GM21786 (cell line): Measurements from ENCODE around the gene ZNF534.
"Not testable (repeated sequence)": the region's sequence is repeated elsewhere in the genome, so short reads cannot be mapped to it uniquely, and the experiment has no call there.

Experiments
- ATAC-seq: cut with Tn5 transposase; IDR thresholded peaks from one replicate; pipeline ENCODE4 v1.9.1; 2021; ENCODE audit not compliant: unreplicated experiment

The ZNF534 gene

GRCh38 chr19:52428937-52429336, at the start of gene ZNF534:
TSS of gene ZNF534 (plus strand) at chr19:52429148. CDS start at chr19:52431475, 2,327 bp downstream.
- ATAC-seq, result no peak

- ATAC-seq, result no peak
Observed at GRCh38 chr19:52391135-52391534, 37.8 kb upstream of the ZNF534 start.

GRCh38 chr19:52397310-52398080, 31.5 kb upstream of the ZNF534 start, which contains the start of gene ZNF528:
TSS of gene ZNF528 (plus strand) at chr19:52397849. CDS start at chr19:52402014, 4,165 bp downstream.
- ATAC-seq, result peak; percentile 72

- ATAC-seq, result peak; percentile 12
Observed at GRCh38 chr19:52398081-52398441, 30.9 kb upstream of the ZNF534 start.

GRCh38 chr19:52410276-52410675, 18.7 kb upstream of the ZNF534 start:
- no peak for ATAC-seq

GRCh38 chr19:52415711-52416110, 13.2 kb upstream of the ZNF534 start:
- ATAC-seq, result no peak

GRCh38 chr19:52442179-52442578, 13.2 kb downstream of the ZNF534 start:
- ATAC-seq, result no peak

GRCh38 chr19:52444506-52444905, 15.6 kb downstream of the ZNF534 start:
- no peak for ATAC-seq

- no peak for ATAC-seq
Observed at GRCh38 chr19:52451241-52451640, 22.3 kb downstream of the ZNF534 start.

GRCh38 chr19:52453324-52454094, 24.6 kb downstream of the ZNF534 start, which contains the start of gene ZNF578:
TSS of gene ZNF578 (plus strand) at chr19:52453553. CDS start at chr19:52501846, 48,293 bp downstream.
- no peak for ATAC-seq

- ATAC-seq, result no peak
Observed at GRCh38 chr19:52464798-52465470, 36.0 kb downstream of the ZNF534 start.

- ATAC-seq, result no peak
Observed at GRCh38 chr19:52473655-52474350, 44.9 kb downstream of the ZNF534 start.

- no peak for ATAC-seq
Observed at GRCh38 chr19:52474351-52475127, 45.6 kb downstream of the ZNF534 start.

- not testable (repeated sequence) for ATAC-seq
Observed at GRCh38 chr19:52484111-52484743, 55.3 kb downstream of the ZNF534 start.

GRCh38 chr19:52485064-52485463, 56.1 kb downstream of the ZNF534 start:
- not testable (repeated sequence) for ATAC-seq

GRCh38 chr19:52485561-52486240, 56.8 kb downstream of the ZNF534 start:
- not testable (repeated sequence) for ATAC-seq

- no peak for ATAC-seq
Observed at GRCh38 chr19:52492201-52492993, 63.4 kb downstream of the ZNF534 start.

GRCh38 chr19:52492994-52493470, 64.1 kb downstream of the ZNF534 start:
- no peak for ATAC-seq
